ENCODE results near the gene HNRNPA1.
"Not testable (repeated sequence)": the region's sequence is repeated elsewhere in the genome, so short reads cannot be mapped to it uniquely, and the experiment has no call there.

Gene HNRNPA1

DNA sequence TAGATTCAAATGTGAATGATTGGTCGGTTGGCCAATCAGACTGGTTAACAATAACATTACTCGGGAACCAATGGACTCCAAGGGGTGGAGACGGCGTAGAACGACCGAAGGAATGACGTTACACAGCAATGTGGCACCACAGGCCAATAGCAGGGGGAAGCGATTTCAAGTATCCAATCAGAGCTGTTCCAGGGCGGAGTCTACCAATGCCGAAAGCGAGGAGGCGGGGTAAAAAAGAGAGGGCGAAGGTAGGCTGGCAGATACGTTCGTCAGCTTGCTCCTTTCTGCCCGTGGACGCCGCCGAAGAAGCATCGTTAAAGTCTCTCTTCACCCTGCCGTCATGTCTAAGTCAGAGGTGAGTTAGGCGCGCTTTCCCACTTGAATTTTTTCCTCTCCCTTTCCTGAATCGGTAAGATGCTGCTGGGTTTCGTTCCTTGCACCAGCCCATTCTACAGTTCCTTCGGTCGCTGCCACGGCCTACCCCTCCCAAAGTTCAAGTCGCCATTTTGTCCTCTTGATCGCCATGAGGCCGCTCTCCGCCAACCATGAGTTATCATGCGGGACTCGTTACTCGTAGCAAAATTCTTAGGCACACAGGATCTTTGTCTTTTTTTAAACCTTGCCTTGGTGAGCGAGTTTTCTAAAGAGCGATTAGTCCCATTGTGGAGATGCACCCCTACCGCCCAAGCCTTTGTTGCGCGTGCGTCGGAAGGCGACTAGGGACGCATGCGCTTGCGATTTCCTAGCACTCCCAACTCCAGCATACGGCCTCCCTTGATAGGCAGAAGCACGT, at the start of gene HNRNPA1:
HNRNPA1 (plus strand) TSS at position 259 of the 793 bp plus-strand sequence; CDS start at position 341, 82 bp downstream.
- peak; percentile 99 to 100 for DNase-seq

DNA sequence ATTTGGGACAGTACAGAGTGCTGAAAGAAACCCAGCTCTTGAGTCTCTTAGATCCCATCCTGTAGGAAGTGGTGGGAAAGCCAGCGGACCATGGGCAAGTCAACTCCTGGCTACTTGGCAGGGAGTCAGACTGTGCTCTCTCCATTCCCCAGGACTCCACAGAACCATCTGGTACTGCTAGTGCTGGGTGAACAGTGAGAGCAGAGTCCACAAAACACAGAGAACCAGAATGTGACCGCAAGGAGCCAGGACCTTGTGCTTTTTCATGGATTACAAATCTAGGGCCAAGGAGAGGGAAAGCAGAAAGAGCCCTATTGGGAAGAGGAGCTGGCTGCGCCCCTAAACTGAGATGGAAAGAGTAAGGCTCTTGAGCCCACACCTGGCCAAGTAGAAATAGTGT, 49.3 kb upstream of the HNRNPA1 start:
- not testable (repeated sequence) for DNase-seq

DNA sequence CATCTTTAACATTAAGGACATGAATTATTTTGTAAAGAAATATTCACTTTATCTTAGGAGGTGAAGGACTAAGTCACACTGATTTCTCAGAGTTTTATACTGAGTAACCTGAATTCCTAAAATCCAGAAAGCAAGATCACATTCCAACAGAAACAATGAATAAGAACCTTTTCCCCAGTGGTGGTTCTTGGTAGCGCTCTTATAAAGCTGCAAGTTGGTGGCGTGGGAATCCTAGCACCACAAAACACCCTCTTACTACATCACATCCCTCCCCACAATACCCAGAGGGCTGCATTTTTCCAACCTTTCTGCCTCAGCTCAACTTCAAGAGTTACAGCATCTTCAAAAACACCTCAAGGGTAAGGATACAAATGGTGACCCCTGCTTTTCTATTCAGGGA, 47.7 kb upstream of the HNRNPA1 start:
- no peak for DNase-seq

DNA sequence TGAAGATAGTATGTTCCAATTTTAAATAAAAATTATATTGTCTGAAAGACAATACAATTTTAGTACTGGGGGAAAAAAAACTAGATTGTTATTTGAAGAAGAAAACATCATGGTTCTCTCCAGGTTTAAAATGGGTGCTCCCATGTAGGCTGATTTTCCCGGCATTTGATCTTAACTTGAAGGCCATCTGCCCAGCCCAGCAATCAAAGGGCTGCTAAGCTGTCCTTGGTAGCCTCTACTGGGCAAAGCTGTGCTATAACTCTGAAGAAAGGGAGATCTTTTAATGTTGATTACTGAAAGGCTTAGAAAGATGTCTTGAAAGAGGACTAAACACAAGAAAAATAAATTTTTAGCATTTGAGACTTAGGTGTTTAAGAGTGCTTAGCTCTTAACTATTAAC, 42.0 kb upstream of the HNRNPA1 start:
- no peak for DNase-seq

DNA sequence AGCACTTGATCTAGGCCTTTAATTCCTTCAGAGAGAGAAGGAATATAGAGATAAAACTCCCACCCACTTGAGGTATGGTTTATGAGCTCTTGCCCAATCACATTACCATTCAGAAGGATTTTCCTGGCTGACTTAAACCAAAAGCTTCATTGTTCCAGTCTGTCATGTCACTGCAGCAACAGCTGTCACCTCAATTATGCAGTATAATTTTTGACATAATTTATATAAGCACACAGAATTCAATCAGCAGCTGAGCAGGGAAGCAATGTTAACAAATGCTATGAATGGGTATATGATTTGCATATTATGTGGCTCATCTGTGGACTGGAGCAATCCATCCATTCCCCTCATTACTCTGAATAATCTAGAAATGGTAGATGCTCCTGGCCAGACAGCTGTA, 40.9 kb upstream of the HNRNPA1 start:
- no peak for DNase-seq

DNA sequence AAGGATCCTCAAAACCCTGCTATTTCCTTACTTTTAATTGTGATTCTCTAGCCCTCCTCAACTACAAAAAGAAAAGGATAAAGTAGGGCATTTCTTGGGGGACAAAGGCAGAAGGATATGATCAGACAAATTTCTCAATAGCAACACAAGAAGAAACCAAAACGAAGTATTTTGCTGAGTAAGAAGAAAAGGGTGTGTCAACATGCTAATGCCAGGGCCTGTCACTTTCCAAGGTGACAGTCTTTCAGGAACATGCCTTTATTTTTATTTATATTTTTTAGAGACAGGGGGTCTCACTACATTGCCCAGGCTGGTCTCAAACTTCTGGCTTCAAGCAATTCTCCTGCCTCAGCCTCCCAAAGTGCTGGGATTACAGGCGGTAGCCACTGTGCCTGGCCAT, 40.4 kb upstream of the HNRNPA1 start:
- DNase-seq, result no peak

DNA sequence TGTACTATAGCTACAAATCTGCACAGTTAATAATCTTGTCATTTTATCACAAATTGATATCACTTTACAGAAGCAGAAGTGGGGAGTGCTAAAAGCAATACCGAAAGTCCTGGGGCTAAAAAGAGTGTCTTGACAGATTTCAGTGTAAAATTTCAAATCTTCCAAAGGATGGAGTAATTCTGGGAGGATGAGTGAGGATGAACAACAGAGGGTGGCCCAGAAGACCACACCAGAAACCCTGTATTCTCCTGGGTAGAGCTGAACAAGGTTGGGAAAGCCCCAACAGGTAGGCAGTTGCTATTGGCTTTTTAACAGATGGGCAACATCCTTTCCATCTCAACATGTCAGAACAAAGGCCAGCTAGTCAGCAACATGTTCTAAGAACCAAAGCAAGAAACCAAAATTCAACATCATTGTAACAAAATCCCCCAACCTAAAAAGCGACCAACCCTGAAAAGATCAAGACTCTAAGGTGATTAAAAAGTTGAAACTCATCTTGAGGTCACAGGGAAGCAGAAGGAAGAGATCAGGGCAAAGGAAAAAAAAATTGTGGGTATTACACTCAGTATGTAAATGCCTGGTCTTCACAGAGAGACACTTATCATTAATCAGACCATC, 39.4 kb upstream of the HNRNPA1 start:
- DNase-seq, result no peak

DNA sequence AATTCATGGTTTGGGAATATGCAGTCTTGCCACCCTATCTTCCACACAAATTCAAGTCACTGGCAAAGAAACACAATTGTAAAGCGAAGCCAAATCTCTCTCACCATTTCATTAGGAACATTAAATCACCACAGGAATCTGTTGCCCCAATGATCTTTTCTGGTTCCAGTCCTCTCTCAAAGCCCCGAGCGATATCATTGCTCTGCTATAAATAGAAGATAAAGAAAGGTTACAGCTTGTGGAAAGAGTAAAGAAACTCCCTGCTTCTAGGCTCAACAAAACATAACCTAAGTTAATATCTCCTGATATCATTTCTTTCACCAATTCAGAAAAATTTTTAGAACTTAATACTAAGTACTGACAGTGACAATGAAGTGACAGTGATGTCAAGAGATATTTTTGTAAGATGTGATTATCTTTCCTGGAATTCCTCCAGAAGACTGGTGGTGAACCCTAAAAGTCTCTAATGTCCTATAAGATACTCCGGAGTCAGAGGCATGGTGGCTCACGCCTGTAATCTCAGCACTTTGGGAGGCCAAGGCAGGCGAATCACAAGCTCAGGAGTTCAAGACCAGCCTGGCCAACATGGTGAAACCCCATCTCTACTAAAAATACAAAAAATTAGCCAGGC, 34.4 kb upstream of the HNRNPA1 start:
- DNase-seq, result no peak

DNA sequence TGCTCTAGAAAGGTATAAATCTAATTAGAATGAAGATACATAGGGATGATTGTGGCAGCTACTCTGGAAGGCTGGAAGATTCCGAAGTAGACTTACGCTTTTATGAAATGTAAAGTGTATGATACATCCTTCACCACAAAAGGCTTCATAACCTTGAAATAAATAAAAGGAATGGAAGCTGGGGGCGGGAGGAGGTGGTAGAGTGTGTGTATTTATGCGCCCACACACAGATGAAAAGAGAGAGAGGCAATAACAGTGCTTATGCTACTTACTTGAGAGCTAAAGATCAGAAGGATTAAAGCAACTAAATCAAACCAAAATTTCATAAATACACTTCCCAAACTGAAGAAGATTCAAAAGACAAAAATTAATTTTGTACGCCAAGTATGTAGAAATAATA, 31.0 kb upstream of the HNRNPA1 start:
- no peak for DNase-seq

DNA sequence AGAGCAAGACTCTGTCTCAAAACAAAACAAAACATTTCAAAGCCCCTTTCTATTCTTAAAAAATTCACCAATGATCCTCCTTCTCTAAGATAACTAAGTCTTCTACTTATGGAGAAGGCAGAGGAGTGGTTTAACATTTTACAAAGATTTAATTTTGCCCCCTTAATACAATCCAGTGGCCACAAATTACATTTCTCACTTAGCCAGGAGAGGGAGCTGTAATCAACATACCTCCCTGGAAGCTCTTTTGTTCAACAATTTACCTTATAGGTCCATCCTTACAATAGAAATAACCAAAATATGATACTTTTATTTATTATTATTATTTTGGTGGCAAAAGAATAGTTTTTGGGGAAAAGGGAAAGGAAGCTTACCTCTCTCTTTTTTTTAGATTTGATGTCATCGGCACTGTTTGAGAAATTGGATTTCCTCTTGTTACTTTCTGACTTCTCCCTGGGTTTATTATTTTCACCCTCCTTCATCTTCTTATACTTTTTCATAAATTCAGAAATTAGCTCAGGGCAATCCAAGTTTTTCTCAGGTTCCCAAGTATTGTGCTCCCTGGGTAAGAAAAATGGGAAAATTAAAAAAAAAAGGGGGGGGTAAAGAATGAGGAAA, 28.8 kb upstream of the HNRNPA1 start:
- peak in 1 of 2 experiments; percentile 52 for DNase-seq

DNA sequence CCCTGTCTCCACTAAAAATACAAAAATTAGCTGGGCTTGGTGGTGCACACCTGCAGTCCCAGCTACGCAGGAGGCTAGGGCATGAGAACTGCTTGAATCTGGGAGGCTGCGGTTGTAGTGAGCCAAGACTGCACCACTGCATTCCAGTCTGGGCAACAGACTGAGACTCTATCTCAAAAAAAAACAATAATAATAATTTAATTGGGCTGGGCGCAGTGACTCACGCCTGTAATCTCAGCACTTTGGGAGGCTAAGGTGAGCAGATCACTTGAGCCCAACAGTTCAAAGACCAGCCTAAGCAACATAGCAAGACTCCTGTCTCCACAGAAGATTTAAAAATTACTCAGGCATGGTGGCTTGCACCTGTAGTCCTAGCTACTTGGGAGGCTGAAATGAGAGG, 27.3 kb upstream of the HNRNPA1 start:
- DNase-seq, result no peak

DNA sequence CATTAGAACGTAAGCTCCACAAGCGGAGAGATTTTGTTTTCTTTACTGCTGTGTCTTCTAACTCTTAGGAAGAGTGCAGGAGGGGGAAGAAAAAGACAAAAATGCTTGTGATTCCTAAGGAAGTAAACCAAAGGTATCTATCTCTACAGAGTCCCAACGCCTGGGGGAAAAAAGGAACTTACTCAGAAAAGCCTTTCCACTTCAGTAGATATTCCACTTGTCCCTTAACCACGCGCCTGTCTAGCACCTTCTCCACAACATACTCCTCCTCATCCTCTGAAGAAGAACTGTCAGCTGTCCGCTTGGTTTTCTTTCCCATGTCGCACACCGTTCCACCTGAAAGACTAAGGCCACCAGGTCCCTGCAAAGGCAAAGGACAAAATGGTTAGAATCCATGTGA, 23.2 kb upstream of the HNRNPA1 start:
- no peak for DNase-seq

DNA sequence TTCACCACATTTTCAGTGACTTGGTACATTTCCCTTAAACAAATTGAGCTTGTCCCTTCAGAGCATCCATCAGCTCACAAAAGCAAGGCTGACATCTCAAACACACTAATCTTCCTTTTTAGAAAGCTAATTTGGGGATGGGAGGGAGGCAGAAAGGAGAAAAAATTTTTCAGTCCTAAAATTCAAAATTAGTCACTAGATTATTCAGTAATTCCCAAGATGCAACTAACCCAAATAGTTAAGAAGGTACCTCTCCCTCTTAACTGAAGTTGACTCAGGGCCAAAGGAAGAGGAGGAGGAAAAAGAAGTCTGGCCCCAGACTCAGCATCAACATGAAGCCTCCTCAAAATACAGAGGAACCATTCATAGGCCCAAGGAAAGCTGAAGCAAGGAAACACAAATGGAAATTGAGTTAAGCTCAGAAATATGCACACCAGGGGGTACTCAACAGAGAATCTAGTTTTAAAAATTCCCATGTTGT, 22.3 kb upstream of the HNRNPA1 start:
- DNase-seq, result no peak

DNA sequence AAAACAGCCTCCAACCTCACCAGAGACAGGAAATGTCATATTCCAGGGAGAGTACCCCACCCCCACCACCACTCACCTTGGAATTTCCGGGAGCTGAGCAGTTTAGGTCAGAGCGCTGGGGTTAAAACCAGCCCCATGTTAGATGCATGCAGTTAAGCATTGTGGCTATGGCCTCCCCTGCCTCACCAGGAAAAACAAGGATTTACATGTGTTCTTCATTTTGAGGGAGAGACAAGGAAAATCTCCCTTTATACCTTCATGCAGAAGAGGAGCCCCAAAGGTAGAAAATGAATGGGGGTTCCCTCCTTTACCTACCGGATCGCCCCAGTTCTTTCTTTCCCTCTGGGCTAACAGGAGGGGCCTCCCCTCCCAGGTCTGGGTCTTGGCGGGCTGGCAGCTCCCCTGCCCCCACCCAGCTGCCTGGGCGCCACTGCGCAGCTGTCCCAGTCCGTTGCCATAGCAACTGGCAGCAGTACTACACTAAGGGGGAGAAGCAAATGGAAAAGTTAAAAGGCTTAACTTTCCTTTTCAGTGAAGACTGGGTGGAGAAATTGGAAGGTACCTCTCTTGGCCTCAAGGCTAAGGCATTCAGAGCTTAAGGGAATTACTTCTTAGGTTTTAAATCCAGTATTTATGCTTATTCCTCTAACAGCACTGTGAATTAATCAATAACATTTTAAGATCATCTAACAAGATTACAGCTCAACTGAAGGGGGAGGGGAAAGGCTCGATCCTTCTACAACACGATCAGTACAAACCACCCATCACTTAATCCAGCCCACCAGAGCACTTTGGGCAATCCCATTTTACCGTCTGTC, 21.1 kb upstream of the HNRNPA1 start:
- peak; percentile 90 to 94 for DNase-seq

DNA sequence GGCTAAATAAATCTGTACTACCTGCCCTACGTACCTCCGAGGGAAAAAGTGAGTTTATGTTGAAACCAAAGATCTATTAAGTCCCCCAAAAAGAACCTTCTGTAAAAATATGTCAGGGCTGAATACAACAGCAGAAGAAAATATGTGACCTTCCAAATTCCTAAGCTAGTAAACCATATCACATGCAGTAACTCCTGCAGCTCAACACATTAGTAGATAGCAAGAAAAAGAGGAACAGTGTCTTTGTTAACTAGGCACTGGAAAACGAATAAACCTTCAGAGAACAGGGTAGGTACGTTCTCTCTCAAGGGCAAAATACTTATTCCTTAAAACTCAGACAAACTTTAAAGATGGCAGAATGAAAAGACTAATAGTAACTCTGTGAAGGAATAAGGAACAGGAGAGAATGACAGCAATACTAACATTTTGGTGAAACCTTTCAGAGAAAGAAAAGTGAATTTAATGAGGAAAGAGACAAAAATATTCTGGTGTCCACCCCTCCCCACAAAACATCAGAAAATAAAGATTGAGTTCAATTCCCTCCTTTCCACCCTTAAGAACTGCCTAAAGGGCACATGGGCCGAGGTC, 18.6 kb upstream of the HNRNPA1 start:
- DNase-seq, result no peak

DNA sequence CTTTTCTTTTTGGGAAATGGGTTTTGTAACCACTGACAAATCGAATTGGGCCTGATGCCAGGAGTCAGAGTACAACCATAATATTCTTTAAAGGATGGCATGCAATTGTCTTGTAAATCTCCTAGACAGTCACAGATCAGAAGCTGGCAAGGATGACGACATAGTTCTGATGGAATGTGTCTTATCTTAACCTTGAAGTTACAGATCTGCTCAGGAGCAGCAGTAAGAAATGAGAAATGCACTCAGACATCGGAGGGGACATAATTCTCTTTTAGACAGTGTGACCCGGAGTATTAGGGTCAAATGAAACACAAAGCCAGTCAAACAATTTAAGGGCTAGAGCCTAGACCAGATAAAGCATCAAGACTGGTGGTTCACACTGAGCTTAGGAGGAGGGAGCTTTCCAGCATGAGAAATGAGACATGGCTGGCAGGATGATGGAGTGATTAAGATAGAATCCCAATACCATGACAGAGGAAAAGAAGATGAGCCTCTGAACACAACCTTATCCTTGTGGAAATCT, 18.1 kb upstream of the HNRNPA1 start:
- DNase-seq, result no peak

DNA sequence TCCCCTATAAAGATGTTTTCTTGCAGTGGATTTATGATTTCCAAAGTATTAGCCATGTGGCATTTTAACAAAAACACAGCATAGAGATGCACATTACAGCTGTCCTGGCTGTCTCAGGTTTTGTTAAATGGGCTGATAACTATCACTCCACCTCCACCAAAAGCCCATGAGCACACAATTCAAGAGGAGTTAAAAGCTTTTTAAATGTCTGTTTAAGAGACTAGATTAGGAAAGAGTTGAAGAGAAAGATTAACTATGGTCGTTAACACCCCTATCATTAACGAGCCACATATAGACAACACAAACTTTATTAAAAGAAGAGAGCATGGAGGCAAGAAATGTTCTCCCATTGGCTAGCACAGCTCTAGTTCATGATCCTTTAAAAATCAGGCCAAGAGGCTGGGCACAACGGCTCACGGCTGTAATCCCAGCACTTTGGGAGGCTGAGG, 15.1 kb upstream of the HNRNPA1 start:
- DNase-seq, result peak in 1 of 2 experiments; percentile 42

DNA sequence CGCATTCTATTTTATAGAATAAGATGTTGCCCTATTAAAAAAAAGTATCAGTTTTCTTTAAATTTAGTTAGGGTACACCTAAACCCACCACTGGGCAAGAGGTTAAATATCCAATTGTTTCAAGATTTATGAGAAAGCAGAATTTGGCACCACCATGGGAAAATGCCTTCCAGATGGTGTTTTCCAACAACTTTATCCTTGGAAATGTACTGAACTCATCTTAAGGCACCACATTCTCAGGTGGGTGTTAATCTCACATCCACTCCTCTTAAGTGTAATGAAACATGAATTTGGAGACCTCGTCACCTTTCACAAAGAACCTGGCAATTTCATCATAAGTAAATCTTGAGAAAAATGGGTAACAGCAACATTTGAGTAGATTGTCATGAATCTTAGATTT, 13.7 kb upstream of the HNRNPA1 start:
- no peak for DNase-seq

DNA sequence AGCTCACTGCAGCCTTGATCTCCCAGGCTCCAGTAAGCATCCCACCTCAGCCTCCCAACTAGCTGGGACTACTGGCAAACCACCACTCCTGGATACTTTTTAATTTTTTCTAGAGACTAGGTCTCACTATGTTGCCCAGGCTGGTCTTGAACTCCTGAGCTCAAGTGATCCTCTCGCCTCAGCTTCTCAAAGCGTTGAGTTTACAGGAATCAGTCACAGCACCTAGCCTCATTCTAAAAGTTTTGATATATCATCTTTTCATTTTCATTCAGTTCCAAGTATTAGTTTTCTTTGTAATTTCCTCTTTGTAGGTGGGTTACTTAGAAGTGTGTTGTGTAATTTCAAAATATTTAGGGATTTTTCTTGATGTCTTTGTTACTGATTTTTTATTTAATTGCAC, 10.2 kb upstream of the HNRNPA1 start:
- no peak for DNase-seq

DNA sequence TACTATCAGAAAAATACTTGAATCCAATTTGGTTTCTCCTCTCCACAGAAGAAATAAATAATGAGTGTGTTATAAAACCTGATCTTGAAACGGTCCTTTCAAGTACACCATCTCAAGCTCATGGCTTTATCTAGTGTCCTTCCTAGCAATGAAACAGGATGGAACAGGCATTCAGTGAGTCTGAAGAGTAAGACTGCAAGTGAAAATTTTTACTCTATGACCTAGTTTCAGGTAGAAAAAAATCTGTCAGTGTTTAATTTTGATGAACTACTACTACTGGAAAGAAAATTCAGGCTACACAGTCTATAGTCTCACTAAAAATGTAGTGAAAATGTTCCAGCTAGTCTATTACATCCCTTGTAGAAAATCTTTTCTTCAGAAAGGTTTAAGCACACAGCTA, 8.3 kb upstream of the HNRNPA1 start:
- no peak for DNase-seq

DNA sequence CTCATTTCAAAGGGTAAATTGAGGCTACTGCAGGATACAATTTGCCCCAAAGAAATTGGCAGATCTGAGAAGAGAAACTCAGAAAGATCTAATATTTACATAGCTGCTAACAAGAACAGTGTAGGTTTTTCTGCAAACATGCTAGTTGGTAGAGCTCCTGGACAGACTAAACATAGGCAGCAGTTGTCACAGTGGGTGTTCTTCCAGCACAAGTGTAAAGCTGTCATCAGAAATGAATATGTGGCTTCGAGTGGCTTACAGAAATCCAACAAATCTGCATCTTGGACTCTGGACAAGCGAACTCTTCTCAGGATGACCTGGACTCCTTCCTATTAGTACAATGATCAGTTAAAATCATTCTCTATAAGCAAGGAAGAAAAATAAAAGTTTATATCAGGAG, 6.5 kb upstream of the HNRNPA1 start:
- DNase-seq, result peak; percentile 79 to 93

DNA sequence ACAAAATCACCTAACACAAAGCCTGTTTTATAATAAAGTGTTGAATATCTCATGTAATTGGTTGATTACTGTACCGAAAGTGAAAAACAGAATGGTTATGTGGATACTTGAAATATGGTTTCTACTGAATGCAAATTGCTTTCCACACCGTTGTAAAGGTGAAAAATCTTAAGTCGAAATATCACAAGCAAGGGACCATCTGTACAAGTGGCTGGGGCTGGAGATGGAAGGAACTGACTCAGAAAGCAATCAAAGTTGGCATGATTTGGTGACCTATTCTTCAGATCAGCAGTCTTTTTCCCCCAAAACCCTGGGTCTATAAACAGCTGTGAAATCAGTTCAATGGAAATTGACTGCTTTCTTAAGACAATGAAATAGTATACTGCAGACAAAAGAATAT, 4.2 kb upstream of the HNRNPA1 start:
- DNase-seq, result no peak

All from NCI-H2081 (cell line).